ENCODE measurements around the gene RND3. TPM values are rescaled to one million over a fixed set of nuclear protein-coding genes. Genes with fewer than 3 reads are reported as not detected.

Gene RND3
- polyA plus RNA-seq, 1 experiment: 627 TPM

- POLR2A ChIA-PET: interaction anchor here (0.8 to 2.3 kb wide), 11 partner anchors 8 to 755 kb away, joined by 3 to 13 read pairs (median 6); no protein-coding TSS in a partner anchor
- TF ChIP-seq, protein P1, sequence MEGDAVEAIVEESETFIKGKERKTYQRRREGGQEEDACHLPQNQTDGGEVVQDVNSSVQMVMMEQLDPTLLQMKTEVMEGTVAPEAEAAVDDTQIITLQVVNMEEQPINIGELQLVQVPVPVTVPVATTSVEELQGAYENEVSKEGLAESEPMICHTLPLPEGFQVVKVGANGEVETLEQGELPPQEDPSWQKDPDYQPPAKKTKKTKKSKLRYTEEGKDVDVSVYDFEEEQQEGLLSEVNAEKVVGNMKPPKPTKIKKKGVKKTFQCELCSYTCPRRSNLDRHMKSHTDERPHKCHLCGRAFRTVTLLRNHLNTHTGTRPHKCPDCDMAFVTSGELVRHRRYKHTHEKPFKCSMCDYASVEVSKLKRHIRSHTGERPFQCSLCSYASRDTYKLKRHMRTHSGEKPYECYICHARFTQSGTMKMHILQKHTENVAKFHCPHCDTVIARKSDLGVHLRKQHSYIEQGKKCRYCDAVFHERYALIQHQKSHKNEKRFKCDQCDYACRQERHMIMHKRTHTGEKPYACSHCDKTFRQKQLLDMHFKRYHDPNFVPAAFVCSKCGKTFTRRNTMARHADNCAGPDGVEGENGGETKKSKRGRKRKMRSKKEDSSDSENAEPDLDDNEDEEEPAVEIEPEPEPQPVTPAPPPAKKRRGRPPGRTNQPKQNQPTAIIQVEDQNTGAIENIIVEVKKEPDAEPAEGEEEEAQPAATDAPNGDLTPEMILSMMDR (IDR thresholded peaks at IDR 0.05; ENCODE audit: low read depth, low read length): no peak
Observed at GRCh38 chr2:150484006-150484405, 3.5 kb downstream of the RND3 start.

DNA sequence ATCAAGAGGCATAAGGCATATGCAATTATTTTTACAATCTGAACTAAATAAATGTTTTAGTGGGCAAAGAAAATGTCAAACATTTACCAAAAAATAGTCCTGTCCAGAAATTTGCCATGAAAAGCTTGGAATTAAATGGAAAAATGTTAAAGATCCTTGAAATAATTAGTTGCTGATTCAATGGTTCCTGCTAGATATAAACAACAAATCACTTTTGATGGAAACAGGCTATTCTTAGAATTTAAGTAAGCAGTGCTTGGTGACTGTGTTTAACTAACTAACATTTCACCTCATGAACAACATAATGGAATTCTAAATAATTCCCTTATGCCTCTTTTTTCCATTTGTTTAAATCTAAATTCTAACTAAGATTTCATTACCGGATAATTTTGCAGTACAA is 3.9 kb downstream of the RND3 start:
- CTCF ChIA-PET: no interaction called here
- POLR2A ChIA-PET: interaction anchor here (0.7 kb wide), 1 partner anchor 35 kb away, joined by 3 read pairs; no protein-coding TSS in a partner anchor
- peaks cover 15% of the 10 kb centered on the region; the same call in 1 of the 2 replicates for H3K9me3 ChIP-seq (ENCODE audit: control insufficient read depth, insufficient read depth, low read length)
- no peaks in the 10 kb centered on the region for H3K27me3 ChIP-seq (ENCODE audit: control insufficient read depth, insufficient read depth, low read length)
- TF ChIP-seq, protein P1 (IDR thresholded peaks at IDR 0.05; ENCODE audit: low read depth, low read length): no peak
- DNase-seq (ENCODE audit: low read depth, low spot score): no peak
- H3K27ac ChIP-seq (ENCODE audit: low read depth, low read length): no peak overlapping the region
- peak overlapping the region; percentile 94 for H3K4me3 ChIP-seq (ENCODE audit: low read depth, low read length)

More at GRCh38 chr2:150484006-150484405, 3.5 kb downstream of the RND3 start:
- CTCF ChIA-PET: interaction anchor here (0.8 to 1.7 kb wide), 2 partner anchors 563 to 755 kb away, joined by 3 to 7 read pairs; no protein-coding TSS in a partner anchor
- no peak for DNase-seq (ENCODE audit: low read depth, low spot score)
- peak overlapping the region; percentile 96 for H3K27ac ChIP-seq (ENCODE audit: low read depth, low read length)
- peak overlapping the region; percentile 94 for H3K4me3 ChIP-seq (ENCODE audit: low read depth, low read length)
- H3K27me3 ChIP-seq (ENCODE audit: control insufficient read depth, insufficient read depth, low read length): no peaks in the 10 kb centered on the region
- H3K9me3 ChIP-seq (ENCODE audit: control insufficient read depth, insufficient read depth, low read length): peaks cover 15% of the 10 kb centered on the region; the same call in 1 of the 2 replicates

DNA sequence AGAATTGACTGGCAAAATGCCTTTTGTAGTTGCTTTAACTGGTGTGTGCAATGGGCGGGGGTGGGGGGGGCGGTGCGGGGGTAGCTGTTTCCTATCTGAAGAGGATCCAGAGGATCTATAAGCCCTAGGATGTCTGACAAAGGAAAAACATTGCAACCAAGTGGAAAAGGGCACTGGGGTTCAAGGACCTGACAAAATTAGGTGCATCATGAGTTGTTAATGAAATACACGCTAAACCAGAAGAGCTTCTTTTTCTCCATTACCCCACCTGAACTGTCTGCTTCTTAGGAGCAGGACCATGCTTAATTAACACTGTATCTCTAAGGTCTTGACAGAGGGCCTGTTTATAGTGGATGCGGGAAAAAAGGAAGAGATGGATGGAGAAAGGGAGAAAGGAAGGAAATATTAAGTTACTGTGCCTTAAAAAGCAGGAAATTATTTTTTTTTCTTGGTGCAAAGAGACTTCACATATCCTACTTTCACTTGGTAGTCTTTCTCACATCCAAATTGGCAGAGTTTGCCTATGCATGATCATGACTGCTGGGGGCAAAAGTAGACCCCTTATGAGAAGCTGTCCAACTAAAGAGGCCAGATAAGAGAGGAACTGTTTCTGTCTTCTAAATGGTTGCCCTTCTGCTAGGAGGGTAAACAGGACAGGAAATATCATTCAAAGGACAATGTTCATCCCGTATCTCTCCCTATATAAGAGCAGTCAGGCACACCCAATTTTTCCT is 4.6 kb downstream of the RND3 start:
- CTCF ChIA-PET: interaction anchor here (2.1 kb wide), 1 partner anchor 756 kb away, joined by 14 read pairs; no protein-coding TSS in a partner anchor

DNA sequence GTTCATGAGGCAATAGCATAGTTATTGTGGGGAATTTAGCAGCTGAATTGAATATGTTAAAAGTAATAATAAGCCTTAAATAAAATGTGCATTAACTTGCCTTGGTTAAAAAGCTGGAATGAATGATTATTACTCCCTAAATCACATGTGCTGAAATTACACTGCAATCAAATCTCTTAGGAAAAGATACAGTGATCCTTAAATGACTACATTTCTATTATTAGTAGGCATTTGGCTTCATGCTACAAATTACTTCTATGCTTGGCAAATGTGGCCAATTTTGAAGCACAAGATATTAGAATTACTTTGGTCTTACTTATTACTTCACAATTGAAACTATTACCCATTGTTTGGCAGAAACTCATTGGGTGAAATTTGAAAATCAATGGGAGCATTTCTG is 5.4 kb downstream of the RND3 start:
- peak overlapping the region; percentile 94 for H3K4me3 ChIP-seq (ENCODE audit: low read depth, low read length)
- H3K9me3 ChIP-seq (ENCODE audit: control insufficient read depth, insufficient read depth, low read length): peaks cover 15% of the 10 kb centered on the region; the same call in 1 of the 2 replicates
- TF ChIP-seq, protein P1 (IDR thresholded peaks at IDR 0.05; ENCODE audit: low read depth, low read length): no peak
- ChIA-PET POLR2A (interaction anchor here (0.7 to 1.5 kb wide), 5 partner anchors 120 to 955 kb away, joined by 3 to 4 read pairs (median 3); no protein-coding TSS in a partner anchor), CTCF (interaction anchor here (2.1 kb wide), 1 partner anchor 757 kb away, joined by 14 read pairs; no protein-coding TSS in a partner anchor)
- DNase-seq (ENCODE audit: low read depth, low spot score): no peak
- no peaks in the 10 kb centered on the region for H3K27me3 ChIP-seq (ENCODE audit: control insufficient read depth, insufficient read depth, low read length)
- H3K27ac ChIP-seq (ENCODE audit: low read depth, low read length): no peak overlapping the region

More for the DNA sequence above, 4.6 kb downstream of the RND3 start:
- TF ChIP-seq, protein P1 (IDR thresholded peaks at IDR 0.05; ENCODE audit: low read depth, low read length): no peak
- H3K9me3 ChIP-seq (ENCODE audit: control insufficient read depth, insufficient read depth, low read length): peaks cover 15% of the 10 kb centered on the region; the same call in 1 of the 2 replicates
- no peaks in the 10 kb centered on the region for H3K27me3 ChIP-seq (ENCODE audit: control insufficient read depth, insufficient read depth, low read length)
- peak overlapping the region; percentile 71 for H3K27ac ChIP-seq (ENCODE audit: low read depth, low read length)
- POLR2A ChIA-PET: interaction anchor here (0.5 to 1.3 kb wide), 4 partner anchors 35 to 199 kb away, joined by 3 to 4 read pairs (median 3); no protein-coding TSS in a partner anchor
- H3K4me3 ChIP-seq (ENCODE audit: low read depth, low read length): peak overlapping the region; percentile 94
- DNase-seq (ENCODE audit: low read depth, low spot score): no peak
